Measurements from ENCODE around the gene SRGAP2C.
A peak's percentile ranks its signal among the peaks of the same experiment; 100 is the strongest.
"Not testable (repeated sequence)": the region's sequence is repeated elsewhere in the genome, so short reads cannot be mapped to it uniquely, and the experiment has no call there.

SRGAP2C gene

DNA sequence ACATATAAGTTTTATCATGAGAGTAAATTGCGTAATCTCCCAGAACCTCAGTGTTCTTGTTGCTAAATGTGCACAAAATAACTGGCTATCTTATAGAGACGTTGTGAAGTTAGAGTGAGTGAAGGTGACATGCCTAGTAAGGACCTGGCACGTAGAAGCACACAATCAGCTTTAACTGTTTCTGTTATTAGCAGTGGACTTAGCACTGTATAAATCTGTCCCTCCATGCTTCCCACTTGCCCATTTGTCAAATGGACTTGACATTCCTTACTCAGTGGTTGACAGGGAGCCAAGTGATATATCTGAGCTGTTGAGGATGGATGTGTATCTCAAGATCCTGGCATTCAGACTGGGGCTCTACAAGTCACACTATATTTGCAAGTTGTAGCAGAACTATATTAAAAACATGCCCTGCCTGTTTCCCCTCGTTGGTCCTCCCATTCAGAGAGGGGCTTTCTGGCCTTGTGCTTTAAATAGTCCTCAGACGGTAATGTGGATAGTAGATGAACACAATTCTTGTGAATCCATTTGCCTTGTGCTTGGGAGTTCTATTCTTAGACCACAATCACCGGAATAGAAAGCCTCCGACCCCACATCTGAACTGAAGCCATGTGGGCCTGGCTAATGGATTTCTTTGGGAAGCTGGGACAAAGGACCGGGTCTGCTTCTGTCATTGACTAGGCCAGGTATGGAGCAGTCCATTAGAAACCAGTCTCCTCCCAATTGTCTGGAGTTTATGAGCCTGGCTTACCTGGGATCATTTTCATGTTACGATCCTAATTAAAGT is 43.0 kb downstream of the SRGAP2C start:
- DNase-seq (ENCODE audit: low read depth) = not testable (repeated sequence)

GRCh38 chr1:121230636-121231035 is 45.9 kb downstream of the SRGAP2C start:
- not testable (repeated sequence) for DNase-seq (ENCODE audit: low read depth)

GRCh38 chr1:121232445-121233125 is 47.8 kb downstream of the SRGAP2C start:
- DNase-seq (ENCODE audit: low read depth) = not testable (repeated sequence)

GRCh38 chr1:121234090-121234759 is 49.5 kb downstream of the SRGAP2C start:
- not testable (repeated sequence) for DNase-seq (ENCODE audit: low read depth)

DNA sequence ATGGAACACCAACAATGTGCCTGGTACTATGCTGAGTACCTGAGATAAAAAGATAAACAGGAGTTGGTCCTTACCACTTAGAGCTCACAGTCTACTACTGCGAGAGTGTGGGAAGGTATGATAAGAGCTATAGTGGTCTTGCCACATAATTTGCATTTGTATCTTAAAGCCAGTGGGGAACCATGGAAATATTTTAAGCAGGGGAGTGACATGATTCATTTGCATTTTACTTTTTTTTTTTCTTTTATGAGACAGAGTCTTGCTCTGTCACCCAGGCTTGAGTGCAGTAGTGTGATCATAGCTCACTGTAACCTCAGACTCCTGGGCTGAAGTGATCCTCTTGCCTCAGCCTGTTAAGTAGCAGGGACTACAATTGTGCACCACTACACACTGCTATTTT is 53.6 kb downstream of the SRGAP2C start:
- DNase-seq (ENCODE audit: low read depth) = peak; percentile 0

DNA sequence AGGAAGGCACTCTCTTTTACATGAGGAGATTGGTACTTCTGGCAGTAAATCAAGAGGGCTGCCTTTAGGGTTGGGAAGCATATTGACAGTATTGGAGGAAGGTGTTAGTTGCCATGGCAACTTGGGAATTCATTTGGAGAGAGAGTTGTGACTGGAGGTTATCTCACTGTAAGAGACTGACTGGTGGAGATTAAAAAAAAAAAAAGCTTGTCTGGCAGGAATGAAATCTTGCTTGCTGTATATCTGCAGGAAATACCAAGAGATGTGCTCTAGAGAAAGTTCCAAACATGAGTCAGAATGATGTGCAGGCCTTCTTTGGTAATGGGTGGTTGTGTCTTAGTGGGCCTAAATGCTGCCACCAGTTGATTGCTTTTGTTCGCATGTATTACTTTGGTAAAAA is 59.1 kb downstream of the SRGAP2C start:
- not testable (repeated sequence) for DNase-seq (ENCODE audit: low read depth)

- not testable (repeated sequence) for DNase-seq (ENCODE audit: low read depth)
Observed at GRCh38 chr1:121246399-121246798, 61.6 kb downstream of the SRGAP2C start.

- not testable (repeated sequence) for DNase-seq (ENCODE audit: low read depth)
Observed at GRCh38 chr1:121252656-121253055, 67.9 kb downstream of the SRGAP2C start.

DNA sequence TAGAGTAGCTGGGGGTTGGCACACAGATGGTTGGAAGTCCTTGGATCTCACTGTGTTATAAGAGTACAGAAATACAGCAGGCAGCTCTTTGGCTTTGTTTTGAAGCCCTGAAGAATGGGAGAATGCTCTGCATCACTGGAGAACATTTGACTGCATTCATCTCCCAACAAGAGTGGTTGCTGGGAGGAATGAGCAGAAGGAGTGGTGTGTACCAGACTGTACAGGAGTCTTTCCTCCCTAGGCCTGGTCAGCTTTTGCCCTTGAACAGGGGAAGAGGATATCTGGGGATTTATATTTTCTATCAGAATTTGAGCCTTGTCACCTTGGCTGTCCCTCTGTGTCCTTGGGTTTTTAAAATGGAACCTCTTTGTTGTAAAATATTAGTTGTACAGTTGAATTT is 69.8 kb downstream of the SRGAP2C start:
- DNase-seq (ENCODE audit: low read depth) = not testable (repeated sequence)

GRCh38 chr1:121257632-121258031 is 72.9 kb downstream of the SRGAP2C start:
- DNase-seq (ENCODE audit: low read depth) = not testable (repeated sequence)

DNA sequence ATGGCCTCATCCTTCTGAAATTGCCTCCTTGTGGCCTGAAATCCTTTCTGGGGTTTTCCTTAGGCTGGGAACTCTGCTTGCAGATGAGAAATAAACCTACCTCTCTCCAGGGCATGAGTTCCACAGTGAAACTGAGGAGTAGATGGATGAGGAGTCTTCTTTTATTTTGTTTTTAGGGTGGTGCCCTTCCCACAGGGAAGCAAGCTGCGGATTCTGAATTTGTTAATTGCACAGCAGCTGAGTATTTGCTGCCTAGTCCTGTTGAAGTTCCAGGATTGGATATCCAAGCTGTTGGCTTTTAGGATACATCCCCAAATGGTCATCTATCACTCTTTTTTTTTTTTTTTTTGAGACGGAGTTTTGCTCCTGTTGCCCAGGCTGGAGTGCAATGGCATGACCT is 73.4 kb downstream of the SRGAP2C start:
- DNase-seq (ENCODE audit: low read depth) = not testable (repeated sequence)

- not testable (repeated sequence) for DNase-seq (ENCODE audit: low read depth)
Observed at GRCh38 chr1:121260205-121260604, 75.4 kb downstream of the SRGAP2C start.

- not testable (repeated sequence) for DNase-seq (ENCODE audit: low read depth)
Observed at GRCh38 chr1:121262163-121262562, 77.4 kb downstream of the SRGAP2C start.

GRCh38 chr1:121263789-121264244 is 79.0 kb downstream of the SRGAP2C start:
- DNase-seq (ENCODE audit: low read depth) = not testable (repeated sequence)

DNA sequence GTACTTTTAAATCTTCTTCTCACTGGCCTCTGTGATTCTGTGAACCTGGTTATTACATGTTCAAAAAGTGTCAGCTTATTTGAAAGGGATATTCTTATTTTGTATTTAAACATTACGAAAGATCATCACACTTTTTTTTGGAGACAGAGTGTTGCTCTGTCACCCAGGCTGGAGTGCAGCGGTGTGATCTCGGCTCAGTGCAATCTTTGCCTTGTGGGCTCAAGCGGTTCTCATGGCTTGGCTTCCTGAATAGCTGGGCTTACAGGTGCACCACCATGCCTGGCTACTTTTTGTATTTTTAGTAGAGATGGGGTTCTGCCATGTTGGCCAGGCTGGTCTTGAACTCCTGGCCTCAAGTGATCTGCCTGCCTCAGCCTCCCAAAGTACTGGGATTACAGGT is 82.3 kb downstream of the SRGAP2C start:
- not testable (repeated sequence) for DNase-seq (ENCODE audit: low read depth)

DNA sequence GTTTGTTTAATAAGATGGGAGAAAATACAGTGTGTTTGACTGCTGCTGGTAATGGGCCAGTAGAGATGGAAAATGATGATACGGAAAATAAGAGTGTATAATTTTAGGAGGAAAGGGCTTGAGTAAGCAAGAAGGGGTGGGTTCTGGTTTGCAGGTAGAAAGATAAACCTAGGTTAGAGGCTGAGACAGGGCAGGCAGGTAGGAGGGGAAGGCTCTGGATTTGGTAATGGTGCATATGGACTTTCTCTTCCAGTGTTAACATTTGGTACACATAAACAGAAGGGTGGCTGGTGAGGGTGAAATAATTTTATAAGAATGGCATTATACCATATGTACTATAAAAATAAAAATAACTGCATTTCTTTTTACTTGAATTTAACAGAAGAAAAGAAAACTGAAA is 84.5 kb downstream of the SRGAP2C start:
- not testable (repeated sequence) for DNase-seq (ENCODE audit: low read depth)

DNA sequence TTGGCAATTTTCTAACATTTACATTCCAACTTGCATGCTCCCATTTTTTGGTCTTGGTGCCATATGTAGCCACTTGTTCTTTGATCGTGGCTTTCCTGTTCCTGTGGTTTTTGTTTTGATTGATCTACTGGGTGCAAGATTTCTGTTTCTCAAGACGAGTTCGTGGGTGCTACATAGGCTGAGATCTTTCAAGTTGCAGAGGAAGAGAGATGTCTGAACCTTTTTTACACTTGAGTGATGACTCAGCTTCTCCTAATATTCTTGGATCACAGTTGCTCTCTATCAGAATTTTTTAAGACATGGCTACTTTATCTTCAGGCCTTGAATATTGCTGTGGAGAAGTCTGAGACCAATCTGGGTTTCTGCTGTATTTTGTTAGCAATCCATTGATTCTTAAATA is 85.2 kb downstream of the SRGAP2C start:
- DNase-seq (ENCODE audit: low read depth) = not testable (repeated sequence)

GRCh38 chr1:121271143-121271715 is 86.5 kb downstream of the SRGAP2C start:
- DNase-seq (ENCODE audit: low read depth) = not testable (repeated sequence)

DNA sequence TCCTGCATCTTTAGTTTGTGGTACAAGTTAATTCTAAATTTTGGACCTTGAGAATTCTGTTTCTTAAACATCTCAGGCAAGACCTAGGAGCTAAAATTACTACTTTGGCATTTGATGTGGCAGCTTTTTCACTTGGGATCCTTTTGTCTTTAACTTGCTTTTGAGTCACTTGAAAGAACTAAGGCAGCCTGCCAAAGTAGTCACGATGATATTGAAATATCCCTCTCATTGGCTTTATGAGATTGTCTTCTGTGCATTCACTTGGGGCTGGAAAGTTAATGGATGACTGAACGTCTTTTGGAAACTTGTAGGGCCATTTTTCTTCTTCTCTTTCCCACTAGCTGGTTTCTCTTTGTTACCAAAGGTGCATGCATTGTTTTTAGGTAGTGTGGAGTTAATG is 90.7 kb downstream of the SRGAP2C start:
- DNase-seq (ENCODE audit: low read depth) = not testable (repeated sequence)

DNA sequence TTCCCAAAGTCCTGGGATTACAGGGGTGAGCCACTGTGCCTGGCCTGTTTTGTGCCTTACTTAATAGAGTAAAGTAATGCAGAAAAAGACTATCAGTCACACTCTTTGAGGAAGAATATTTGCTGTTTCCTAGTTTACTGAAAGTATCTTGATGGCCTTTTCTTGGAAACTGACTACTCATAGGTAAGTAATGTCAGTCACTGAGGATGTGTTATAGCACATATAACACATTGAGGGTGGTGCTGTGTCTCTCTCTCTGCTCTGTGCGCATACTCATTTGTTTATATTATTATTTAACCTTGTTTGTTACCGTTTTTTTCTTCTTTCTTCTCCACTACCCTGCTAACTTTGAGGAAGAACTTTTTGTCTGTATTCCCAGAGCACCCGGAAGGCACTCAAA is 93.4 kb downstream of the SRGAP2C start:
- DNase-seq (ENCODE audit: low read depth) = not testable (repeated sequence)

DNA sequence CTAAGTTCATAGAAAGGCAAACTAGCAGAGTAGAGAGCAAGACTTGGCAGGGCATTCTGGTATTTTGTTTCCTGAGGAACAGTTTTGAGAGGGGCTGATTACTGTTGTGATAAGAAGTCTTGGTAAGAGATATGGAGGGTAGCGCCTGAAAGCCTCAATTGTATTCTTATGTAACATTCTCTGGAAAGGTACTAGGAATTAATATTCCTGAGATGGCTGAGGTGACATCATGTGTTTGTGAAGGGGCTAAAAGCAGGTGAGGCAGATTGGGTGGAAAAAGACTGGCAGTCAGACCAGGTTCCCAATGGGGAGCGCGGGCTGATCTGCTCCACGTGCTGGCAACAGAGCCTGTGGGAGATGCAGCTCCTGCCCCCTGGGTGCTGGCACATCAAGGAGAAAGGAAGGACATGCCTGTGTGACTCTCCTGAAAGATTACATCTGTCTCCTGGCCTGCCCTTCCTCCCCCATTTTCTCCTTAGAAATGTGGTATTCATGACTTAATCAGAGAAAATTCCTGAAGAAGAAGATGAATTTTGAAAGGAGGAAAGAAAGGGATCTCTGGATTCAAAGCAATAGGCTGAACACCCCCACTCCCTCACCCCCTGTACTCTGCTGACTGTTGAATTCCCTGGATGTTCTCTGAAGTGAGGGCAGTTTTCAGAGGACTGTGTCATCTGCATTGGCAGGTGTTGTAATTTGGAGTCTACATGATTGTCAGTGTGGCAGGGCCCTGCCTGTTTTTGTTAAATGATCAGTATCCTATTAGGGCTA is 94.2 kb downstream of the SRGAP2C start:
- not testable (repeated sequence) for DNase-seq (ENCODE audit: low read depth)

Data from activated T-cell treated with anti-CD3 and anti-CD28 coated beads for 24 hours (primary cell).